ENCODE data around the gene ZNF22.
"Not testable (repeated sequence)": the region's sequence is repeated elsewhere in the genome, so short reads cannot be mapped to it uniquely, and the experiment has no call there.

- TF ChIP-seq, protein P1, sequence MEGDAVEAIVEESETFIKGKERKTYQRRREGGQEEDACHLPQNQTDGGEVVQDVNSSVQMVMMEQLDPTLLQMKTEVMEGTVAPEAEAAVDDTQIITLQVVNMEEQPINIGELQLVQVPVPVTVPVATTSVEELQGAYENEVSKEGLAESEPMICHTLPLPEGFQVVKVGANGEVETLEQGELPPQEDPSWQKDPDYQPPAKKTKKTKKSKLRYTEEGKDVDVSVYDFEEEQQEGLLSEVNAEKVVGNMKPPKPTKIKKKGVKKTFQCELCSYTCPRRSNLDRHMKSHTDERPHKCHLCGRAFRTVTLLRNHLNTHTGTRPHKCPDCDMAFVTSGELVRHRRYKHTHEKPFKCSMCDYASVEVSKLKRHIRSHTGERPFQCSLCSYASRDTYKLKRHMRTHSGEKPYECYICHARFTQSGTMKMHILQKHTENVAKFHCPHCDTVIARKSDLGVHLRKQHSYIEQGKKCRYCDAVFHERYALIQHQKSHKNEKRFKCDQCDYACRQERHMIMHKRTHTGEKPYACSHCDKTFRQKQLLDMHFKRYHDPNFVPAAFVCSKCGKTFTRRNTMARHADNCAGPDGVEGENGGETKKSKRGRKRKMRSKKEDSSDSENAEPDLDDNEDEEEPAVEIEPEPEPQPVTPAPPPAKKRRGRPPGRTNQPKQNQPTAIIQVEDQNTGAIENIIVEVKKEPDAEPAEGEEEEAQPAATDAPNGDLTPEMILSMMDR (IDR thresholded peaks at IDR 0.05) = not testable (repeated sequence)
- not testable (repeated sequence) for TF ChIP-seq EZH2 (IDR thresholded peaks at IDR 0.05)
These were observed 13.8 kb downstream of the ZNF22 start for GRCh38 chr10:45014557-45014956.
